GM12878 (cell line): ENCODE results near the gene NRG2. TPM values are rescaled to one million over a fixed set of nuclear protein-coding genes. Genes with fewer than 3 reads are reported as not detected.

Experiments used
- ATAC-seq: fragments of 200-7000 bp; cut with Tn5 transposase; 3 replicates; pipeline ENCODE4 v1.9.1; 2020; ENCODE audit warnings: mild to moderate bottlenecking, moderate library complexity
- BruUV-seq: library from RNA; stranded (reverse); fragments of 400-500 nt; replicated peaks from 2 replicates; lab custom pipeline; 2021; lab: Mats Ljungman, UMichigan
- CTCF ChIA-PET: fragments of 300-600 bp; sonication (Branson Sonifier 250); formaldehyde crosslinking; extraction: SDS; loops from one replicate; lab custom pipeline; 2021; ENCODE audit warnings: inconsistent platforms; lab: Yijun Ruan, JAX
- POLR2A ChIA-PET: fragments of 350-600 bp; formaldehyde crosslinking; extraction: SDS; loops from one replicate; lab custom pipeline; 2021; ENCODE audit warnings: inconsistent platforms; lab: Charles Lee
- RAD21 ChIA-PET: fragments of 300-600 bp; sonication (Branson Sonifier 250); formaldehyde crosslinking; loops from one replicate; lab custom pipeline; 2023; ENCODE audit warnings: antibody characterized with exemption; ENCODE audit not compliant: unreplicated experiment; lab: Charles Lee
- SMC1A ChIA-PET: fragments of 300-600 bp; sonication (Branson Sonifier 250); formaldehyde crosslinking; loops from one replicate; lab custom pipeline; 2023; ENCODE audit not compliant: unreplicated experiment, uncharacterized antibody; lab: Charles Lee
- DNase-seq: peaks from one replicate; pipeline ENCODE4 v3.0.0-alpha.2; 2011; ENCODE audit warnings: low read depth, low spot score
- FAIRE-seq: peaks from 3 replicates; lab custom pipeline; 2011; peaks lifted over from hg19 to GRCh38; lab: Jason Lieb, UNC
- H2AFZ ChIP-seq: 2 replicates; pipeline ENCODE4 v1.6.0; 2011; ENCODE audit warnings: low read depth, low read length, control low read depth; ENCODE audit not compliant: control insufficient read depth
- H3K27ac ChIP-seq: 2 replicates; pipeline ENCODE4 v1.5.1; 2011; ENCODE audit warnings: control low read depth; ENCODE audit not compliant: control insufficient read depth, insufficient read depth
- H3K27me3 ChIP-seq, 2 experiments: replicated peaks in 1 of 2; 2 replicates each; pipeline versions ENCODE4 v1.6.0 to v1.6.1; 2011; ENCODE audit warnings: low read length in 1 of 2; ENCODE audit not compliant: control insufficient read depth in 2 of 2, insufficient read depth in 2 of 2
- H3K36me3 ChIP-seq, 2 experiments: 2 replicates each; pipeline ENCODE4 v1.5.1; 2011; ENCODE audit warnings: low read length in 1 of 2; ENCODE audit not compliant: control insufficient read depth in 2 of 2, insufficient read depth in 2 of 2
- H3K4me1 ChIP-seq: 2 replicates; pipeline ENCODE4 v1.6.1; 2011; ENCODE audit warnings: mild to moderate bottlenecking, low read length, moderate library complexity, mixed read lengths; ENCODE audit not compliant: control insufficient read depth, insufficient read depth
- H3K4me2 ChIP-seq: 2 replicates; pipeline ENCODE4 v1.6.0; 2011; ENCODE audit warnings: control low read depth; ENCODE audit not compliant: control insufficient read depth, insufficient read depth
- H3K4me3 ChIP-seq: fragments of 200-600 bp; sonication (generic); 2 replicates; pipeline ENCODE4 v1.5.1; 2016
- H3K79me2 ChIP-seq: 2 replicates; pipeline ENCODE4 v1.6.0; 2011; ENCODE audit warnings: low read length; ENCODE audit not compliant: control insufficient read depth, insufficient read depth
- H3K9ac ChIP-seq: 2 replicates; pipeline ENCODE4 v1.8.0; 2011; ENCODE audit warnings: low read length, control low read depth, mixed read lengths; ENCODE audit not compliant: control insufficient read depth, insufficient read depth
- H3K9me3 ChIP-seq: replicated peaks from 3 replicates; pipeline ENCODE4 v1.5.1; 2011; ENCODE audit warnings: mild to moderate bottlenecking, low read length; ENCODE audit not compliant: control insufficient read depth, insufficient read depth
- H4K20me1 ChIP-seq: 2 replicates; pipeline ENCODE4 v1.6.0; 2011; ENCODE audit not compliant: control insufficient read depth, insufficient read depth
- BRCA1 ChIP-seq: IDR thresholded peaks from 2 replicates; pipeline ENCODE4 v1.6.1; 2011; ENCODE audit warnings: low read depth, low read length, improper control_type of control experiment
- EED ChIP-seq: sonication (generic); IDR thresholded peaks from 2 replicates; pipeline ENCODE4 v1.6.1; 2016; ENCODE audit warnings: antibody characterized with exemption, low read depth
- ESRRA ChIP-seq: IDR thresholded peaks from 2 replicates; pipeline ENCODE4 v1.6.1; 2012; ENCODE audit warnings: mild to moderate bottlenecking, low read length, improper control_type of control experiment
- FOXK2 ChIP-seq: fragments of 450-650 bp; IDR thresholded peaks from 2 replicates; pipeline ENCODE4 v1.6.1; 2017; ENCODE audit warnings: mild to moderate bottlenecking, moderate library complexity
- NFIC ChIP-seq: IDR thresholded peaks from 2 replicates; pipeline ENCODE4 v1.6.1; 2012; ENCODE audit warnings: low read depth, mild to moderate bottlenecking, inconsistent platforms, low read length, moderate library complexity
- NR2C1 ChIP-seq: fragments of 450-650 bp; IDR thresholded peaks from 2 replicates; pipeline ENCODE4 v1.6.1; 2017; ENCODE audit warnings: antibody characterized with exemption, mild to moderate bottlenecking, moderate library complexity
- ZSCAN29 ChIP-seq: fragments of 450-650 bp; IDR thresholded peaks from 2 replicates; pipeline ENCODE4 v1.6.1; 2017; ENCODE audit warnings: mild to moderate bottlenecking, moderate library complexity
- WGBS: methylation state at CpG from one replicate; pipeline ENCODE4 v1.1.6; 2016; ENCODE audit warnings: low lambda C conversion rate; ENCODE audit not compliant: insufficient replicate concordance, insufficient coverage; ENCODE audit errors: missing lambda C conversion rate; 5-methylcytosine and 5-hydroxymethylcytosine counted together
- in situ Hi-C: fragments of 300-500 bp; cut with MboI; formaldehyde crosslinking; loops from 9 replicates; pipeline ENCODE4 v1.14.3; 2018; ENCODE audit warnings: mixed read lengths
- intact Hi-C: fragments of 100-400 bp; cut with micrococcal nuclease; formaldehyde crosslinking; loops from one replicate; pipeline ENCODE4 v1.14.2; 2022; ENCODE audit not compliant: unreplicated experiment
- polyA plus RNA-seq, 11 experiments: library from polyadenylated mRNA; depleted of rRNA in 4 of 11; unstranded in 6 of 11; stranded (reverse) in 5 of 11; fragments of >200 nt; fragmentation: Nextera tagmentation in 4 of 11; fragmentation: Illumina TruSeq in 1 of 11; extraction: Ambion mirVana in 4 of 11; extraction: Trizol in 1 of 11; gene quantifications; 1 replicate in 1 of 11; 2 replicates in 10 of 11; pipeline versions ENCODE4 v1.2.1 to v1.2.3, GENCODE V29; 2011 to 2016; ENCODE audit warnings: inconsistent platforms in 2 of 11, missing spikeins in 2 of 11, low read depth in 1 of 11
- total RNA-seq, 4 experiments: library from RNA; depleted of rRNA in 3 of 4; stranded (reverse); fragments of >200 nt in 3 of 4; fragmentation: Illumina TruSeq in 1 of 4; extraction: Trizol in 1 of 4; gene quantifications; 2 replicates each; pipeline versions ENCODE4 v1.2.1 to v1.2.3, GENCODE V29; 2013 to 2021
- TF ChIP-seq, protein P1 (sequence below): fragments of 450-650 bp; IDR thresholded peaks from 2 replicates; pipeline ENCODE4 v1.6.1; 2018; ENCODE audit warnings: borderline replicate concordance, mild to moderate bottlenecking; ENCODE audit not compliant: partially characterized antibody
- TF ChIP-seq, protein P2 (sequence below): IDR thresholded peaks from 2 replicates; pipeline ENCODE4 v1.6.1; 2012; ENCODE audit warnings: mild to moderate bottlenecking, low read depth, low read length
- TF ChIP-seq, protein P3 (sequence below): fragments of 450-650 bp; conservative IDR thresholded peaks from 2 replicates; pipeline ENCODE4 v1.6.1; 2017; ENCODE audit warnings: mild to moderate bottlenecking, moderate library complexity
- TF ChIP-seq, protein P4 (sequence below): fragments of 450-650 bp; IDR thresholded peaks from 2 replicates; pipeline ENCODE4 v1.6.1; 2017; ENCODE audit warnings: mild to moderate bottlenecking, moderate library complexity

NRG2 gene
- total and polyA plus RNA-seq, 10 of the 15 experiments (the other 5 are each of a cell fraction or from before 2014, with no cell fraction given): 0.10 to 21.7 (median 9.6) TPM

DNA sequence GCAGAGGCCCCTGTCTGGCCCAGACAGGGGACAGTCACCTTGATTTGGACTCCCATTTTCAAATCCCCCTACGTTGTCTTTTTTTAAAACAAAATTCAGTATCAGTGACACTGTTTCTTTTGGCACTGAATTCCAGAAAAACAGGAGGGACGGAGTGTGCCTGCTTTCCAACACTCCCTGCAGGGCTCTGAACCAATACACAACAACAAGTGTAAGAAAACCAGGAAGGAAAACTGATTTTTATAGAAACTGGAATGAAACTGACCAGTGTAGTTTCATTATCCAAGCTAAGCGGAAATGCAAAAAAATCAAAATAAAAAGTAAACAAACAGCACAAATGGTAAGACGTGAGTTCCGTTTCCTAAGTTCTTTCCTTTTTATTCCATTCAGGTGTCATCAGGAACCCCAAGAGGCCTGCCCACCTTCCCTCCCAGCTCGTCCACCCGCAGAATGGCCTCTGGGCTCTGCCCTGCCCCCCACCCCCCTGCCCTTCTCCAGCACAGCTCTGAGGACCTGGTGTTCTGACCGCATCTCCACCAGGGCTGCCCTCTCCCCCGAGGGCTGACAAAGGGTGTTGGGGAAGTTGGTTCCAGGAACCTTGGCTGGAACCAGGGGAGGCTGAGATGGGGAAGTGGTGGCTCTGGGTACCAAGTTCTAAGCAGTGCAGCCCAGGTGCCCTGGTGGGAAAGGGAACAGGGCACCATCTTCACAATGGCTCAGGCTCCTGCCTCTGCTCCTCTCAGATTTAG, 173.9 kb downstream of the NRG2 start:
- ATAC-seq: no peak
- intact Hi-C loops (no loop called here), in situ Hi-C loops (no loop called here)
- Histone ChIP-seq H3K27me3 (no peaks in the 10 kb centered on the region), H3K27ac (no peak overlapping the region), H2AFZ (no peak overlapping the region), H3K9me3 (no peaks in the 10 kb centered on the region), H3K4me3 (no peak overlapping the region), H3K9ac (no peak overlapping the region), H3K4me2 (no peak overlapping the region), H4K20me1 (no peaks in the 10 kb centered on the region), H3K36me3 (peaks cover 0 to 2% of the 10 kb centered on the region in 2 experiments; a peak in 2 of 4 replicates), H3K79me2 (no peaks in the 10 kb centered on the region), H3K4me1 (no peaks in the 10 kb centered on the region)
- SMC1A ChIA-PET: no interaction called here
- no peak for DNase-seq
- RAD21 ChIA-PET: no interaction called here
- BruUV-seq: no TSS peak
- POLR2A ChIA-PET: no interaction called here
- no peak for FAIRE-seq
- CTCF ChIA-PET: interaction anchor here (1.2 to 5.1 kb wide), 2 partner anchors 77 to 100 kb away, joined by 4 to 64 read pairs; no protein-coding TSS in a partner anchor
- 50% methylated on average over 9 of the region's 9 CpGs for WGBS
- TF ChIP-seq EED: no peak
- TF ChIP-seq, protein P1, sequence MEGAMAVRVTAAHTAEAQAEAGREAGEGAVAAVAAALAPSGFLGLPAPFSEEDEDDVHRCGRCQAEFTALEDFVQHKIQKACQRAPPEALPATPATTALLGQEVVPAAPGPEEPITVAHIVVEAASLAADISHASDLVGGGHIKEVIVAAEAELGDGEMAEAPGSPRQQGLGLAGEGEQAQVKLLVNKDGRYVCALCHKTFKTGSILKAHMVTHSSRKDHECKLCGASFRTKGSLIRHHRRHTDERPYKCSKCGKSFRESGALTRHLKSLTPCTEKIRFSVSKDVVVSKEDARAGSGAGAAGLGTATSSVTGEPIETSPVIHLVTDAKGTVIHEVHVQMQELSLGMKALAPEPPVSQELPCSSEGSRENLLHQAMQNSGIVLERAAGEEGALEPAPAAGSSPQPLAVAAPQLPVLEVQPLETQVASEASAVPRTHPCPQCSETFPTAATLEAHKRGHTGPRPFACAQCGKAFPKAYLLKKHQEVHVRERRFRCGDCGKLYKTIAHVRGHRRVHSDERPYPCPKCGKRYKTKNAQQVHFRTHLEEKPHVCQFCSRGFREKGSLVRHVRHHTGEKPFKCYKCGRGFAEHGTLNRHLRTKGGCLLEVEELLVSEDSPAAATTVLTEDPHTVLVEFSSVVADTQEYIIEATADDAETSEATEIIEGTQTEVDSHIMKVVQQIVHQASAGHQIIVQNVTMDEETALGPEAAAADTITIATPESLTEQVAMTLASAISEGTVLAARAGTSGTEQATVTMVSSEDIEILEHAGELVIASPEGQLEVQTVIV: no peak
- TF ChIP-seq, protein P2, sequence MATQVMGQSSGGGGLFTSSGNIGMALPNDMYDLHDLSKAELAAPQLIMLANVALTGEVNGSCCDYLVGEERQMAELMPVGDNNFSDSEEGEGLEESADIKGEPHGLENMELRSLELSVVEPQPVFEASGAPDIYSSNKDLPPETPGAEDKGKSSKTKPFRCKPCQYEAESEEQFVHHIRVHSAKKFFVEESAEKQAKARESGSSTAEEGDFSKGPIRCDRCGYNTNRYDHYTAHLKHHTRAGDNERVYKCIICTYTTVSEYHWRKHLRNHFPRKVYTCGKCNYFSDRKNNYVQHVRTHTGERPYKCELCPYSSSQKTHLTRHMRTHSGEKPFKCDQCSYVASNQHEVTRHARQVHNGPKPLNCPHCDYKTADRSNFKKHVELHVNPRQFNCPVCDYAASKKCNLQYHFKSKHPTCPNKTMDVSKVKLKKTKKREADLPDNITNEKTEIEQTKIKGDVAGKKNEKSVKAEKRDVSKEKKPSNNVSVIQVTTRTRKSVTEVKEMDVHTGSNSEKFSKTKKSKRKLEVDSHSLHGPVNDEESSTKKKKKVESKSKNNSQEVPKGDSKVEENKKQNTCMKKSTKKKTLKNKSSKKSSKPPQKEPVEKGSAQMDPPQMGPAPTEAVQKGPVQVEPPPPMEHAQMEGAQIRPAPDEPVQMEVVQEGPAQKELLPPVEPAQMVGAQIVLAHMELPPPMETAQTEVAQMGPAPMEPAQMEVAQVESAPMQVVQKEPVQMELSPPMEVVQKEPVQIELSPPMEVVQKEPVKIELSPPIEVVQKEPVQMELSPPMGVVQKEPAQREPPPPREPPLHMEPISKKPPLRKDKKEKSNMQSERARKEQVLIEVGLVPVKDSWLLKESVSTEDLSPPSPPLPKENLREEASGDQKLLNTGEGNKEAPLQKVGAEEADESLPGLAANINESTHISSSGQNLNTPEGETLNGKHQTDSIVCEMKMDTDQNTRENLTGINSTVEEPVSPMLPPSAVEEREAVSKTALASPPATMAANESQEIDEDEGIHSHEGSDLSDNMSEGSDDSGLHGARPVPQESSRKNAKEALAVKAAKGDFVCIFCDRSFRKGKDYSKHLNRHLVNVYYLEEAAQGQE: no peak
- TF ChIP-seq, protein P3, sequence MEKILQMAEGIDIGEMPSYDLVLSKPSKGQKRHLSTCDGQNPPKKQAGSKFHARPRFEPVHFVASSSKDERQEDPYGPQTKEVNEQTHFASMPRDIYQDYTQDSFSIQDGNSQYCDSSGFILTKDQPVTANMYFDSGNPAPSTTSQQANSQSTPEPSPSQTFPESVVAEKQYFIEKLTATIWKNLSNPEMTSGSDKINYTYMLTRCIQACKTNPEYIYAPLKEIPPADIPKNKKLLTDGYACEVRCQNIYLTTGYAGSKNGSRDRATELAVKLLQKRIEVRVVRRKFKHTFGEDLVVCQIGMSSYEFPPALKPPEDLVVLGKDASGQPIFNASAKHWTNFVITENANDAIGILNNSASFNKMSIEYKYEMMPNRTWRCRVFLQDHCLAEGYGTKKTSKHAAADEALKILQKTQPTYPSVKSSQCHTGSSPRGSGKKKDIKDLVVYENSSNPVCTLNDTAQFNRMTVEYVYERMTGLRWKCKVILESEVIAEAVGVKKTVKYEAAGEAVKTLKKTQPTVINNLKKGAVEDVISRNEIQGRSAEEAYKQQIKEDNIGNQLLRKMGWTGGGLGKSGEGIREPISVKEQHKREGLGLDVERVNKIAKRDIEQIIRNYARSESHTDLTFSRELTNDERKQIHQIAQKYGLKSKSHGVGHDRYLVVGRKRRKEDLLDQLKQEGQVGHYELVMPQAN: no peak
- TF ChIP-seq, protein P4, sequence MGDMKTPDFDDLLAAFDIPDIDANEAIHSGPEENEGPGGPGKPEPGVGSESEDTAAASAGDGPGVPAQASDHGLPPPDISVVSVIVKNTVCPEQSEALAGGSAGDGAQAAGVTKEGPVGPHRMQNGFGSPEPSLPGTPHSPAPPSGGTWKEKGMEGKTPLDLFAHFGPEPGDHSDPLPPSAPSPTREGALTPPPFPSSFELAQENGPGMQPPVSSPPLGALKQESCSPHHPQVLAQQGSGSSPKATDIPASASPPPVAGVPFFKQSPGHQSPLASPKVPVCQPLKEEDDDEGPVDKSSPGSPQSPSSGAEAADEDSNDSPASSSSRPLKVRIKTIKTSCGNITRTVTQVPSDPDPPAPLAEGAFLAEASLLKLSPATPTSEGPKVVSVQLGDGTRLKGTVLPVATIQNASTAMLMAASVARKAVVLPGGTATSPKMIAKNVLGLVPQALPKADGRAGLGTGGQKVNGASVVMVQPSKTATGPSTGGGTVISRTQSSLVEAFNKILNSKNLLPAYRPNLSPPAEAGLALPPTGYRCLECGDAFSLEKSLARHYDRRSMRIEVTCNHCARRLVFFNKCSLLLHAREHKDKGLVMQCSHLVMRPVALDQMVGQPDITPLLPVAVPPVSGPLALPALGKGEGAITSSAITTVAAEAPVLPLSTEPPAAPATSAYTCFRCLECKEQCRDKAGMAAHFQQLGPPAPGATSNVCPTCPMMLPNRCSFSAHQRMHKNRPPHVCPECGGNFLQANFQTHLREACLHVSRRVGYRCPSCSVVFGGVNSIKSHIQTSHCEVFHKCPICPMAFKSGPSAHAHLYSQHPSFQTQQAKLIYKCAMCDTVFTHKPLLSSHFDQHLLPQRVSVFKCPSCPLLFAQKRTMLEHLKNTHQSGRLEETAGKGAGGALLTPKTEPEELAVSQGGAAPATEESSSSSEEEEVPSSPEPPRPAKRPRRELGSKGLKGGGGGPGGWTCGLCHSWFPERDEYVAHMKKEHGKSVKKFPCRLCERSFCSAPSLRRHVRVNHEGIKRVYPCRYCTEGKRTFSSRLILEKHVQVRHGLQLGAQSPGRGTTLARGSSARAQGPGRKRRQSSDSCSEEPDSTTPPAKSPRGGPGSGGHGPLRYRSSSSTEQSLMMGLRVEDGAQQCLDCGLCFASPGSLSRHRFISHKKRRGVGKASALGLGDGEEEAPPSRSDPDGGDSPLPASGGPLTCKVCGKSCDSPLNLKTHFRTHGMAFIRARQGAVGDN: no peak
- no peak for TF ChIP-seq FOXK2
- no peak for TF ChIP-seq NFIC
- no peak for TF ChIP-seq ZSCAN29
- no peak for TF ChIP-seq ESRRA
- no peak for TF ChIP-seq BRCA1
- no peak for TF ChIP-seq NR2C1
